Omental fat pad (tissue), 4 donors: Measurements from ENCODE around the gene DENND2C. TPM values are rescaled to one million over a fixed set of nuclear protein-coding genes. Genes with fewer than 3 reads are reported as not detected.
"Not testable (repeated sequence)": the region's sequence is repeated elsewhere in the genome, so short reads cannot be mapped to it uniquely, and the experiment has no call there.

Experiments
- ATAC-seq: fragments of 150-250 bp; one replicate; pipeline ENCODE4 v1.9.1; 2016; ENCODE audit warnings: mild to moderate bottlenecking, moderate library complexity; ENCODE audit not compliant: low FRiP score
- DNase-seq: peaks from one replicate; pipeline ENCODE4 v3.0.0-alpha.2; 2019; ENCODE audit warnings: low spot score
- total RNA-seq, 4 donors: library from RNA; depleted of rRNA; stranded (reverse); fragments of >200 nt; gene quantifications; one replicate each; pipeline ENCODE4 v1.1.0, GENCODE V29; 2016
- TF ChIP-seq, protein P1 (sequence below), 3 donors: fragments of 450-650 bp; IDR thresholded peaks; one replicate each; pipeline ENCODE4 v1.5.1; 2016 to 2017; ENCODE audit warnings: antibody characterized with exemption in 3 of 3, mild to moderate bottlenecking in 3 of 3, moderate library complexity in 2 of 3

DENND2C gene
- total RNA-seq, 4 donors from 2014 or later = 1.9 to 6.6 (median 3.1) TPM

DNA sequence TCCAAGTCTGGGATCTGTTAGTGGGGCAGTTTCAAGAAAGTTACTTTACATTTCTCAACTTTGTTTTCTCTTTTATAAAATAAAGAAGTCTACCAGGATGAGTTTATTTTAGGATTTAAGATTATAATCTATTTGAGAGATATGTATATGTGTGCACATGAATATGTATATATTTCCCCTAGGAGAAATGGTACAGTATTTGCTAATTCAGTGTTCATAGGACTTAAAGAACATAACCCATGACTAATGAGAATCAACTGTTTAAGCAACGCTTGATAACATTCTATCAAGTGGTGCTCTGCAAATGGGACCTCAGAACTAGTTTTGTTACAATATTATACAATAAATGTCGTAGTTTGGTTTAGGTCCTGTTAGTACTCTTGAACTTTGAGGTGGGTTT, 95.5 kb downstream of the DENND2C start:
- no peak for ATAC-seq
- DNase-seq = no peak
- TF ChIP-seq, protein P1, sequence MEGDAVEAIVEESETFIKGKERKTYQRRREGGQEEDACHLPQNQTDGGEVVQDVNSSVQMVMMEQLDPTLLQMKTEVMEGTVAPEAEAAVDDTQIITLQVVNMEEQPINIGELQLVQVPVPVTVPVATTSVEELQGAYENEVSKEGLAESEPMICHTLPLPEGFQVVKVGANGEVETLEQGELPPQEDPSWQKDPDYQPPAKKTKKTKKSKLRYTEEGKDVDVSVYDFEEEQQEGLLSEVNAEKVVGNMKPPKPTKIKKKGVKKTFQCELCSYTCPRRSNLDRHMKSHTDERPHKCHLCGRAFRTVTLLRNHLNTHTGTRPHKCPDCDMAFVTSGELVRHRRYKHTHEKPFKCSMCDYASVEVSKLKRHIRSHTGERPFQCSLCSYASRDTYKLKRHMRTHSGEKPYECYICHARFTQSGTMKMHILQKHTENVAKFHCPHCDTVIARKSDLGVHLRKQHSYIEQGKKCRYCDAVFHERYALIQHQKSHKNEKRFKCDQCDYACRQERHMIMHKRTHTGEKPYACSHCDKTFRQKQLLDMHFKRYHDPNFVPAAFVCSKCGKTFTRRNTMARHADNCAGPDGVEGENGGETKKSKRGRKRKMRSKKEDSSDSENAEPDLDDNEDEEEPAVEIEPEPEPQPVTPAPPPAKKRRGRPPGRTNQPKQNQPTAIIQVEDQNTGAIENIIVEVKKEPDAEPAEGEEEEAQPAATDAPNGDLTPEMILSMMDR (IDR thresholded peaks at IDR 0.05) = no peak

DNA sequence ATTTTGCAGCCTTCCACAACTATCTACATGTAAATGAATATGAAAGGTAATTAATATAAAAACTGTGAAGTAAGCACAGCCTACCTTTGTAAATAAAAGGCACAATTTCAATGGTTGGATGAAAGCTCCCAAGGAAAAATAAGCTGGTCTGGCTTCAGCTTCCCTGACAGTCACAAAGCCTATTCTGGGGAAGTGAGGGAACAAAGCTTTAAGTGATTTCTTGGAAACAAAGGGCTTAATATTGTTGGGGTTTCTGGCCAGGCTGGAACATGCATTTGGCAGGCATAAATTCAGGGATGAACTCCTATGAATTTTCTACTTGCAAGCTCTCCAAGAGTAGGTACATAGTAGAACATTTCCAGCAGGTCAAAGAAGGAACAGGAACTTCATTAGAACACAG, 105.7 kb downstream of the DENND2C start:
- no peak for ATAC-seq
- TF ChIP-seq, protein P1 (IDR thresholded peaks at IDR 0.05) = no peak
- no peak for DNase-seq

DNA sequence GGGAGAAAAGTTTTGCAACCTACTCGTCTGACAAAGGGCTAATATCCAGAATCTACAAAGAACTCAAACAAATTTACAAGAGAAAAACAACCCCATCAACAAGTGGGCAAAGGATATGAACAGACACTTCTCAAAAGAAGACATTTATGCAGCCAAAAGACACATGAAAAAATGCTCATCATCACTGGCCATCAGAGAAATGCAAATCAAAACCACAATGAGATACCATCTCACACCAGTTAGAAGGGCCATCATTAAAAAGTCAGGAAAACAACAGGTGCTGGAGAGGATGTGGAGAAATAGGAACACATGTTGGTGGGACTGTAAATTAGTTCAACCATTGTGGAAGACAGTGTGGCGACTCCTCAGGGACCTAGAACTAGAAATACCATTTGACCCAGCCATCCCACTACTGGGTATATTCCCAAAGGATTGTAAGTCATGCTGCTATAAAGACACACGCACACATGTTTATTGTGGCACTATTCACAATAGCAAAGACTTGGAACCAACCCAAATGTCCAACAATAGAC, 106.8 kb downstream of the DENND2C start:
- not testable (repeated sequence) for ATAC-seq, DNase-seq

DNA sequence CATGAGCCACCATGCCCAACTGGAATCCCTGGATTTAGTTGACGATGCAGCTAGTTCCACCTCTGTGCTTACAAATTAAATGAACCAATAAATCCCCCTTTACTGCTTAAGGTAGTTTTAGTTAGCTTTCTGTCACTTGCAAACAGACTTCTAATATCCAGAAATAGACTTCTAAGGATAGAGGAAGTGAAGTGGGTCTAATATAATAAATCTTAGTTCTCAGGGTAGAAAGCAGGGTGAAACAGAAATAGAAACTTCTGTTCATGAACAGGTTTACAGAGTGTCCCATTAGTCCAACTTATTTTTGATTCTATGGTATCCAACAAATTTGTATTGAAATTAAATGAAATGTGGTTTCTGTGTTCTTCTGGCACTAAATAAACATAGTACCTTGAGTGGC, 108.5 kb downstream of the DENND2C start:
- ATAC-seq (no peak), DNase-seq (no peak)
- TF ChIP-seq, protein P1 (IDR thresholded peaks at IDR 0.05) = no peak

DNA sequence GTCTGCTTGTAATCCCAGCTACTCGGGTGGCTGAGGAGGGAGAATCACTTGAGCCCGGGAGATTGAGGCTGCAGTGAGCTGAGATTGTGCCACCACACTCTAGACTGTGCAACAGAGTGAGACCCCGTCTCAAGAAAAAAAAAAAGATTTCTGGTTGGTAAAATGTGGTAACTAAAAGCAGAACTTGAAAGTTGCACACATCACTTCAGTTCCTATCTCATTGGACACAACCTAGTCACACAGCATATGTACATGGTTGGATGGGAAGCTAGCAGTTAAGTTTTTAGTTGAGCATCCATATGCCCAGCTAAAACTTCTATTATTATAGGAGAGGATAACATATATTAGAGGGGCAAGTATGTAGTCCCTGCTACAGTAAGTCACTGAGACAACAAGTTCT, 110.5 kb downstream of the DENND2C start:
- TF ChIP-seq, protein P1 (IDR thresholded peaks at IDR 0.05) = no peak
- no peak for DNase-seq
- ATAC-seq = no peak

DNA sequence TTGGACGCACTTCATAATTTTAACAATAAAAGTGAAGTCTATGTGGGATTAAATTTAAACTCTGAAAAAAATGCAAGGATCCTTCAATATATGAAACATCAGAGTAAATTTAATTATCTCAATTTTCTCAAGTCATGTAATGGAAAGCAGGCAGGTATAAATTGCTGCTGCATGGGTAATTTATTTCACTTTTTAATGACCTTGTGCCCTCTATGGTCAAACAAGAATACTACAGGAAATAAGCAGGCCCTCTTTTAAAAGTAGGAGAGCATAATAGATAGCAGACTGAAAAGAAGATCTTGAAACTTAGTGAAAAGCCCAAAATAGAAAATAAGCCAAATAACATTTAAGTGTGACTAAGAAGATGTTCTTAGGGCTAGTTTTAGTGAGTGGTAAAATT, 111.3 kb downstream of the DENND2C start:
- DNase-seq = no peak
- TF ChIP-seq, protein P1 (IDR thresholded peaks at IDR 0.05) = no peak
- no peak for ATAC-seq

DNA sequence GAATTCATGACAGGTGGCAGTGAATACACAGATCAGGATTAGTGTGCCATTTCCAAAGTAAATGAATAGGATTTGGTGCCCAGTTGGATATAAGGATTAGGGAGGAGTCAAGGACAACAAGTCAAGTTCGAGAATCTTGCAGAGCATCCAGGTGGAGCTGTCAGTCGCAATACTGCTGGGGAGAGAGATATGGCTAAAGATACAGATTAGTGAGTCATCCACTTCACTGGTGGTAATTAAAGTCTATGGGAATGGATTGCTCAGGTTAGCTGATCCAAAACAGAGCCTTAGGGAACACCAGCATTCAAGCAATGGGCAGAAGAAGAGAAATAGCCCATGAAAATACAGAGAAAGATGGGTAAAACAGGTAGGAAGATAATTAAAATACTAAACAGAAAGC, 115.3 kb downstream of the DENND2C start:
- no peak for DNase-seq

More for the DNA sequence above, 115.3 kb downstream of the DENND2C start:
- no peak for ATAC-seq
- TF ChIP-seq, protein P1 (IDR thresholded peaks at IDR 0.05) = no peak
